Mesothelial cell of epicardium (in vitro differentiated cells): Measurements from ENCODE around the gene CAMTA1. TPM values are rescaled to one million over a fixed set of nuclear protein-coding genes. Genes with fewer than 3 reads are reported as not detected.

Experiments used
- DNase-seq, 2 experiments: peaks; one replicate each; pipeline ENCODE4 v3.0.0; 2021; ENCODE audit warnings: low spot score in 2 of 2; ENCODE audit not compliant: unreplicated experiment in 2 of 2
- H3K27ac Mint-ChIP-seq: 2 replicates; pipeline ENCODE4 v1.8.0; 2021; ENCODE audit warnings: mixed read lengths
- H3K27me3 Mint-ChIP-seq: 2 replicates; pipeline ENCODE4 v1.8.0; 2021; ENCODE audit warnings: low read depth, mixed read lengths
- H3K36me3 Mint-ChIP-seq: 2 replicates; pipeline ENCODE4 v1.8.0; 2021; ENCODE audit warnings: mixed read lengths
- H3K4me1 Mint-ChIP-seq: 2 replicates; pipeline ENCODE4 v1.8.0; 2021; ENCODE audit warnings: mixed read lengths
- H3K4me3 Mint-ChIP-seq: 2 replicates; pipeline ENCODE4 v1.8.0; 2021; ENCODE audit warnings: mild to moderate bottlenecking, moderate library complexity, mixed read lengths
- H3K9me3 Mint-ChIP-seq: 2 replicates; pipeline ENCODE4 v1.8.0; 2021; ENCODE audit warnings: mixed read lengths
- total RNA-seq: library from RNA; stranded (reverse); gene quantifications from 3 replicates; pipeline ENCODE4 v1.2.1, GENCODE V29; 2021
- TF ChIP-seq, protein P1 (sequence below): fragments of 200-600 bp; sonication (generic); IDR thresholded peaks from one replicate; pipeline ENCODE4 v1.5.0; 2021; ENCODE audit warnings: antibody characterized with exemption; ENCODE audit not compliant: unreplicated experiment

CAMTA1 gene
- total RNA-seq, 1 donor from 2014 or later, result 70.4 TPM

DNA sequence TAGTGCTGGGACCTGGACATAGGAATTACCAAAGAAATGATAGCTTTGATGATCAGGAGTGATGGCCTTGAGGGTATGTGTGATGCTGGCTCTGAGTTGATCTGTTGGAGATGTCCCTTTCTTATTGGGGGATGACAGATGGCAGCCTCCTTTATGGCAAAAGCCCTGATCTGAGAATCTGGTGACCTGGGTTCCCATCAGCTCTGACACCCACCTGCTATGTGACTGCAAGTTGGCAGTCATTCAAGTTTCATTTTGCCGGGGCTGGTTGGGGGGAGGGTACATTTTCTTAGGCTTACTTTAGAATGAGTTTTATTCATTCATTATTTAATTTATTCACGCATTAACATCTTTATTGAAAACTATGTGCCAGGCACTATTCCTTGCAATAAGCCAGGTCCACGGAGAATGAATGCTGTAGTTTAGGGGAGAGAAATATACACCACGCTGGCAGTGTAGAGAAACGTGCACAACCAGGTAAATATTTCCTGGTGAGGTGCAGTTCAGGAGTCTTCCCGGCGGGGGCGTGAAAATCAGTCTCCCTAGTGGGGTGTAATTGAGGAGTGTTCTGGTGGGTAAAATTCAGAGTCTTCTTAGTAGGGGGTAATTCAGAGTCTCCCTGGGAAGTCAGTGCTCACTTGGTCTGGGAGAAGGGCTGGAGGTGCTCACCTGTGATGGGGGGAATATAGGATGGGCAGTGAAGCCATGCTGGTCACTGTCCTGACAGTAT is 401.3 kb downstream of the CAMTA1 start:
- Mint-ChIP-seq H3K4me1 (no peaks in the 10 kb centered on the region), H3K27me3 (peaks cover 68% of the 10 kb centered on the region), H3K36me3 (no peaks in the 10 kb centered on the region), H3K27ac (no peak overlapping the region), H3K4me3 (no peak overlapping the region), H3K9me3 (peaks cover 11% of the 10 kb centered on the region)
- DNase-seq, result no peak
- TF ChIP-seq, protein P1, sequence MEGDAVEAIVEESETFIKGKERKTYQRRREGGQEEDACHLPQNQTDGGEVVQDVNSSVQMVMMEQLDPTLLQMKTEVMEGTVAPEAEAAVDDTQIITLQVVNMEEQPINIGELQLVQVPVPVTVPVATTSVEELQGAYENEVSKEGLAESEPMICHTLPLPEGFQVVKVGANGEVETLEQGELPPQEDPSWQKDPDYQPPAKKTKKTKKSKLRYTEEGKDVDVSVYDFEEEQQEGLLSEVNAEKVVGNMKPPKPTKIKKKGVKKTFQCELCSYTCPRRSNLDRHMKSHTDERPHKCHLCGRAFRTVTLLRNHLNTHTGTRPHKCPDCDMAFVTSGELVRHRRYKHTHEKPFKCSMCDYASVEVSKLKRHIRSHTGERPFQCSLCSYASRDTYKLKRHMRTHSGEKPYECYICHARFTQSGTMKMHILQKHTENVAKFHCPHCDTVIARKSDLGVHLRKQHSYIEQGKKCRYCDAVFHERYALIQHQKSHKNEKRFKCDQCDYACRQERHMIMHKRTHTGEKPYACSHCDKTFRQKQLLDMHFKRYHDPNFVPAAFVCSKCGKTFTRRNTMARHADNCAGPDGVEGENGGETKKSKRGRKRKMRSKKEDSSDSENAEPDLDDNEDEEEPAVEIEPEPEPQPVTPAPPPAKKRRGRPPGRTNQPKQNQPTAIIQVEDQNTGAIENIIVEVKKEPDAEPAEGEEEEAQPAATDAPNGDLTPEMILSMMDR, result no peak

DNA sequence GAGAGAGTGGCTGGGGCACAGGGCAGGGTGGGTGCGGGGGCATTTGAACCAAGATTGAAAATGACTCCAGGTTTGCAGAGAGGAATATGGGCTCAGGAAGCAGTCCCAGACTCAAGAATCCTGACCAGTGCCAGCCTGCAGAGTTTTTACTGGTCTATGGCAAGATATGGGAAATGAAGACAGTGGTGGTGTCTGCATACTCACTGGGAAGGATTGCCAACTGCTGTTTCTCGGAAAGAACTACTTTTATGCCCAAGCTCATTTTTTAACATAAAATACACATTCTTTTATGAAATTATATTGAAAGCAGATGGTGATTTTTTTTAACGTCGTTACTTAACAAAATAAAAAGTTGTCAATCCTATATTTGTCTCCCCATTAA is 401.8 kb downstream of the CAMTA1 start:
- Mint-ChIP-seq H3K4me3 (no peak overlapping the region), H3K27me3 (peaks cover 71% of the 10 kb centered on the region), H3K27ac (no peak overlapping the region), H3K4me1 (no peaks in the 10 kb centered on the region), H3K36me3 (no peaks in the 10 kb centered on the region), H3K9me3 (peaks cover 7% of the 10 kb centered on the region)
- no peak for DNase-seq
- TF ChIP-seq, protein P1, result no peak

DNA sequence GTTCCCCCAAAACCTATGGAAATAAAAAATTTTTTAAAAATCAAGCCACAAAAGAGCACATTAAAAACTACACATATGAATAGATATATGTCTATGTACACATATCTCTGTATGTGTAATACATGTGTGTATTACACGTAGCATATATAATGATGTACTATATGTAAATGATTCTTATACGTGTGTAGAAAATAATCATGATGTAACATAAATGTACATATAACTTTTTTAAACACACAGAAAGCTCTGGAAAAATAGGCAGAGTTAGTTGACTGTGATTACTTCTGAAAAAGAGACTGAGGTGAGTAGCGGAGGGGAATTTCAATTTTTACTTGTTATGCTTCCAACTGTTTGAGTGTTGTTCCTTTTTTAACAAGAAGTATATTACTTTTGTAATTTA is 405.0 kb downstream of the CAMTA1 start:
- DNase-seq, result no peak
- H3K4me3 Mint-ChIP-seq, result no peak overlapping the region
- no peaks in the 10 kb centered on the region for H3K4me1 Mint-ChIP-seq
- TF ChIP-seq, protein P1, result no peak
- H3K27ac Mint-ChIP-seq, result no peak overlapping the region
- peaks cover 64% of the 10 kb centered on the region for H3K27me3 Mint-ChIP-seq
- H3K9me3 Mint-ChIP-seq, result no peaks in the 10 kb centered on the region
- no peaks in the 10 kb centered on the region for H3K36me3 Mint-ChIP-seq

DNA sequence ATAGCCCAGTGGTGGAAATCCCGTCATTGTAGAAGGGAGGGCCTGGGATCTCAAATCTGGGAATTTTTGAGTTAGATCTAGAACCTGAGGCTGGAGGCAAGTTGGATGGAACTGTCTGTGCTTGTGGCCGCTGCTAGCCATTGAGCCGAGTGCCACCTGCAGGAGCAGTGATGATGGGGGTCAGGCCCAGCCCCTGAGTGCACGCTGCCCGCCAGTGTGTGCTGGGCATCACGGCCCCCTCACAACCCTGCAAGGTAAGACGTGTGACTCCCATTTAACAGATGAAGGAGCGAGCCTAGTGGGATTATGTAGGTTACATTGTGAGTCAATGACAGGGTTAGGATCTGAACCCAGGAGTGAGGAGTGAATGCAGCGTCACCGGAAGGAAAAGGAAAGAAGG is 407.2 kb downstream of the CAMTA1 start:
- no peak for DNase-seq
- Mint-ChIP-seq H3K4me3 (no peak overlapping the region), H3K27me3 (peaks cover 65% of the 10 kb centered on the region), H3K27ac (no peak overlapping the region), H3K4me1 (no peaks in the 10 kb centered on the region), H3K36me3 (no peaks in the 10 kb centered on the region), H3K9me3 (no peaks in the 10 kb centered on the region)
- TF ChIP-seq, protein P1, result no peak

DNA sequence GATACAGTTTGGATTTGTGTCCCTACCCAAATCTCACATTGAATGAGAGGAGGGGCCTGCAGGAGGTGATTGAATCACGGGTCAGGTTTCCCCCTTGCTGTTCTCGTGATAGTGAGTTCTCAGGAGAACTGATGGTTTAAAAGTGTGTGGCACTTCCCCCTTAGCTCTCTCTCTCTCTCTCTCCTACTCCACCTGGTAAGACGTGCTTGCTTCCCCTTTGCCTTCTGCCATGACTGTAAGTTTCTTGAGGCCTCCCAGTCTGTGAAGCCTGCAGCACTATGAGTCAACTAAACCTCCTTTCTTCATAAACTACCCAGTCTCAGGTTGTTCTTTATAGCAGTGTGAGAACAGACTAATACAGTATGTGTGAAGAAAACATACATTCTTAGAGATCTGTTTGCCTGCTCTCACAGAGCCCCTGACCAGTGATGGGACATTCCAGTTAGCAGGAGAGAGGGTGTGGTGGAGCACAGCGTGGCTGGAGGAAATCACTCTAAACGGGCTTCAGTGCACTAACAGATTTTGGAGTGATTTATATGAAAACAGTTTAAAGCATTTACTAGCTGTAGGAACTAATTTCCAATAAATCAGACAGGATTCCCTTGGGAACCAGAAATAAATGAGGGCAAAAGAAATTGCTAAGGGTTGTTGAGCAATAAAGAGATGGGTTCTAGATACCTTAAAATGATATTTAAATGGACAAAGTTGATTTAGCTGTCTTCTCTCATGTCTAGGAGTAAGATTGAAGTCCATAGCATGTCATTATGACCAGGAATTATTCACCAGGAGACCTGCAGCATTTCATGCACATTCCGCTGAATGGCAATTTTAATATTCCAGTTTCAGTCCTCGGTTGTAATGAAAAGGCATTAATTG is 411.0 kb downstream of the CAMTA1 start:
- TF ChIP-seq, protein P1, result no peak
- H3K27ac Mint-ChIP-seq, result no peak overlapping the region
- DNase-seq, result no peak
- H3K9me3 Mint-ChIP-seq, result no peaks in the 10 kb centered on the region
- no peaks in the 10 kb centered on the region for H3K4me1 Mint-ChIP-seq
- H3K27me3 Mint-ChIP-seq, result peaks cover 71% of the 10 kb centered on the region
- no peaks in the 10 kb centered on the region for H3K36me3 Mint-ChIP-seq
- H3K4me3 Mint-ChIP-seq, result no peak overlapping the region
